DOHH2 (cell line): ENCODE measurements around the gene CDK5RAP2.

ENCODE experiments used
- H3F3A ChIP-seq: fragments of 200-600 bp; sonication (generic), shearing (Covaris generic); 2 replicates; pipeline ENCODE4 v1.6.0; 2016; ENCODE audit warnings: antibody characterized with exemption, mild to moderate bottlenecking; ENCODE audit not compliant: control insufficient read depth, insufficient read depth
- H3K27ac ChIP-seq: fragments of 200-600 bp; sonication (generic); 2 replicates; pipeline ENCODE4 v1.5.1; 2014; ENCODE audit warnings: low read depth, mild to moderate bottlenecking, low read length, moderate library complexity
- H3K27me3 ChIP-seq: fragments of 200-600 bp; sonication (generic); 2 replicates; pipeline ENCODE4 v1.6.1; 2014; ENCODE audit warnings: mild to moderate bottlenecking, low read length, mixed read lengths; ENCODE audit not compliant: control insufficient read depth
- H3K36me3 ChIP-seq: fragments of 200-600 bp; sonication (generic); 2 replicates; pipeline ENCODE4 v1.6.1; 2014; ENCODE audit warnings: mild to moderate bottlenecking, low read length, moderate library complexity, mixed read lengths; ENCODE audit not compliant: control insufficient read depth
- H3K4me1 ChIP-seq: fragments of 200-600 bp; sonication (generic); 2 replicates; pipeline ENCODE4 v1.6.1; 2014; ENCODE audit warnings: mild to moderate bottlenecking, low read length, mixed read lengths; ENCODE audit not compliant: control insufficient read depth
- H3K4me2 ChIP-seq: fragments of 200-600 bp; sonication (generic); 2 replicates; pipeline ENCODE4 v1.6.0; 2014; ENCODE audit warnings: mild to moderate bottlenecking, low read length, moderate library complexity
- H3K4me3 ChIP-seq: fragments of 200-600 bp; sonication (generic); 2 replicates; pipeline ENCODE4 v1.5.1; 2014; ENCODE audit warnings: mild to moderate bottlenecking, low read length, mixed read lengths
- H3K79me2 ChIP-seq: fragments of 200-600 bp; sonication (generic); 2 replicates; pipeline ENCODE4 v1.6.1; 2014; ENCODE audit warnings: mild to moderate bottlenecking, low read length, mixed read lengths; ENCODE audit not compliant: control insufficient read depth
- H3K9me2 ChIP-seq: fragments of 200-600 bp; sonication (generic); replicated peaks from 2 replicates; pipeline ENCODE4 v1.6.1; 2014; ENCODE audit warnings: mild to moderate bottlenecking, low read length, mixed read lengths; ENCODE audit not compliant: control insufficient read depth
- H3K9me3 ChIP-seq: fragments of 200-600 bp; sonication (generic); 2 replicates; pipeline ENCODE4 v1.6.1; 2014; ENCODE audit warnings: antibody characterized with exemption, low read length, mixed read lengths; ENCODE audit not compliant: control insufficient read depth, insufficient read depth
- H4K20me1 ChIP-seq: fragments of 200-600 bp; sonication (generic); 2 replicates; pipeline ENCODE4 v1.6.0; 2014; ENCODE audit warnings: low read depth, mild to moderate bottlenecking, antibody characterized with exemption, low read length, moderate library complexity; ENCODE audit not compliant: control insufficient read depth, insufficient read depth
- EZH2phosphoT487 ChIP-seq: fragments of 200-600 bp; sonication (generic); IDR thresholded peaks from 2 replicates; pipeline ENCODE4 v1.6.1; 2017; ENCODE audit warnings: borderline replicate concordance, mild to moderate bottlenecking, antibody characterized with exemption, low read length, moderate library complexity, mixed read lengths
- TF ChIP-seq, protein P1 (sequence below): fragments of 200-600 bp; sonication (generic); IDR thresholded peaks from one replicate; pipeline ENCODE4 v1.5.1; 2014; ENCODE audit warnings: antibody characterized with exemption, mild to moderate bottlenecking, low read depth, low read length; ENCODE audit not compliant: poor library complexity, severe bottlenecking

CDK5RAP2 gene

DNA sequence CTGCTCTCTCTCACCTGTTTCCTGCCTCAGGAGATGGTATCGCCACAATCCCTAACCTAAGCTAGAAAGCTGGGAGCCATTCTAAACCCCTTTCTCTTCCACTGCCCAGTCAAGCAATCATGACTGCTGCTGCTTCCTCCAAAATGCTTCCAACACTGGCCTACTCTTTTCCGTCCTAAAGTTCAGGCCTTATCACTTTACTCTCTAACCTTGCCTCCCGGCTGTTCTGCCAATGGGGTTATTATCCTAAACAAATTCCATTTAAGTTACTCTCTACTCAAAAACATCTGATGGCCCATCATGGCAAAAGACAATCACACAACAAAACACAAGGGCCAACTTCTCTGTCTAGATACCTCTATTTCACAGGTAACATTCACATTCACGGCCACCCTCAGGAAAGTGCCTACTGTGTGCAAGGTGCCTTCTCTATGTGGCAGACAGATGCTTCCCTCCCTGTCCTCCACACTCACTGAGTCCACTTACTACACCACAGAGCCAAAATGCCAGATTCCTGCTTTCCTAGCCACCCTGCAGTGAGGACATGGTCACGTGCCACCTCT lies 168.0 kb downstream of the CDK5RAP2 start:
- Histone ChIP-seq H3K79me2 (no peaks in the 10 kb centered on the region), H3K27me3 (no peaks in the 10 kb centered on the region), H3K36me3 (peaks cover 61% of the 10 kb centered on the region), H3K4me3 (no peak overlapping the region), H3F3A (no peaks in the 10 kb centered on the region), H3K9me3 (no peaks in the 10 kb centered on the region), H4K20me1 (no peaks in the 10 kb centered on the region), H3K27ac (no peak overlapping the region), H3K4me1 (no peaks in the 10 kb centered on the region), H3K4me2 (no peak overlapping the region), H3K9me2 (no peaks in the 10 kb centered on the region)
- TF ChIP-seq, protein P1, sequence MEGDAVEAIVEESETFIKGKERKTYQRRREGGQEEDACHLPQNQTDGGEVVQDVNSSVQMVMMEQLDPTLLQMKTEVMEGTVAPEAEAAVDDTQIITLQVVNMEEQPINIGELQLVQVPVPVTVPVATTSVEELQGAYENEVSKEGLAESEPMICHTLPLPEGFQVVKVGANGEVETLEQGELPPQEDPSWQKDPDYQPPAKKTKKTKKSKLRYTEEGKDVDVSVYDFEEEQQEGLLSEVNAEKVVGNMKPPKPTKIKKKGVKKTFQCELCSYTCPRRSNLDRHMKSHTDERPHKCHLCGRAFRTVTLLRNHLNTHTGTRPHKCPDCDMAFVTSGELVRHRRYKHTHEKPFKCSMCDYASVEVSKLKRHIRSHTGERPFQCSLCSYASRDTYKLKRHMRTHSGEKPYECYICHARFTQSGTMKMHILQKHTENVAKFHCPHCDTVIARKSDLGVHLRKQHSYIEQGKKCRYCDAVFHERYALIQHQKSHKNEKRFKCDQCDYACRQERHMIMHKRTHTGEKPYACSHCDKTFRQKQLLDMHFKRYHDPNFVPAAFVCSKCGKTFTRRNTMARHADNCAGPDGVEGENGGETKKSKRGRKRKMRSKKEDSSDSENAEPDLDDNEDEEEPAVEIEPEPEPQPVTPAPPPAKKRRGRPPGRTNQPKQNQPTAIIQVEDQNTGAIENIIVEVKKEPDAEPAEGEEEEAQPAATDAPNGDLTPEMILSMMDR: no peak
- no peak for TF ChIP-seq EZH2phosphoT487

- TF ChIP-seq, protein P1: no peak
- no peaks in the 10 kb centered on the region for H3K9me3 ChIP-seq
- no peaks in the 10 kb centered on the region for H4K20me1 ChIP-seq
- no peaks in the 10 kb centered on the region for H3F3A ChIP-seq
- peaks cover 70% of the 10 kb centered on the region for H3K36me3 ChIP-seq
- no peaks in the 10 kb centered on the region for H3K4me1 ChIP-seq
- no peak overlapping the region for H3K4me3 ChIP-seq
- no peaks in the 10 kb centered on the region for H3K27me3 ChIP-seq
- no peaks in the 10 kb centered on the region for H3K79me2 ChIP-seq
- H3K9me2 ChIP-seq: no peaks in the 10 kb centered on the region
- H3K4me2 ChIP-seq: no peak overlapping the region
- no peak overlapping the region for H3K27ac ChIP-seq
These were observed 169.0 kb downstream of the CDK5RAP2 start for GRCh38 chr9:120410925-120411501.

DNA sequence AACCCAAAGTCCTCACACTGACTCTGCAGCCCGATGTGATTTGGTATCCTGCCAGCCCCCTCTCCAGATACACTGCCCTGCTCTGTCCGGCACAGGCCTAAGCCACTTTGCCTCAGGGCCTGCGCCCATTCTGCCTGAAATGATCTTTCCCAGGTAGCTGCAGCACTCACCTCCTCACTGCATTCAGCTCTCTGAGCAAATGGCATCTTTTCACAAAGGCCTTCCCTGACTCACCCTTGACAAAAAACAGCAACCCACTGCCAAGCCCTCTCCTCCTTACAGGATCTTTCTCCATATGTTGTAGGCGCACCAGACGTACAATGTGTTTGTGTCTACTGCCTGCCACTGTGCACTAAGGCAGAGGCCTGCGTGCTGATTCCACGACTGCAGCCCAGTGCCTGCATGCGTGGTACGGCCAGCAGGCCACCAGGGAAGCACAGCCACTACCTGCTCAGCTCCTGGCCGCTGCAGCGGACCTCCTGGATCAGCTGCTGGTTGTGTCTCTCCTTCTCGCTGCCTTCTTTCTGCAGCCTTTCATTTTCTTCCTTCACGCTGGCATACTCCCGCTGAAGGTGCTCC lies 171.2 kb downstream of the CDK5RAP2 start:
- no peaks in the 10 kb centered on the region for H3K27me3 ChIP-seq
- H3F3A ChIP-seq: no peaks in the 10 kb centered on the region
- no peak overlapping the region for H3K4me3 ChIP-seq
- peaks cover 79% of the 10 kb centered on the region for H3K36me3 ChIP-seq
- H3K9me3 ChIP-seq: no peaks in the 10 kb centered on the region
- no peaks in the 10 kb centered on the region for H4K20me1 ChIP-seq
- no peaks in the 10 kb centered on the region for H3K79me2 ChIP-seq
- TF ChIP-seq EZH2phosphoT487: no peak
- TF ChIP-seq, protein P1: no peak
- no peaks in the 10 kb centered on the region for H3K9me2 ChIP-seq
- no peaks in the 10 kb centered on the region for H3K4me1 ChIP-seq
- H3K27ac ChIP-seq: no peak overlapping the region
- no peak overlapping the region for H3K4me2 ChIP-seq
